H9 (cell line): ENCODE measurements around the gene EIF2D. TPM values are rescaled to one million over a fixed set of nuclear protein-coding genes. Genes with fewer than 3 reads are reported as not detected.

Experiments used
- DNase-seq: peaks from one replicate; pipeline ENCODE4 v3.0.0-alpha.2; 2017
- H2AFZ ChIP-seq: one replicate; pipeline ENCODE4 v1.6.1; 2013; ENCODE audit warnings: mild to moderate bottlenecking, low read length, control low read depth, moderate library complexity
- H2AK5ac ChIP-seq: 2 replicates; pipeline ENCODE4 v1.6.1; 2013; ENCODE audit warnings: low read length, control low read depth, mixed read lengths; ENCODE audit not compliant: insufficient read length
- H2BK120ac ChIP-seq: one replicate; pipeline ENCODE4 v1.6.1; 2013; ENCODE audit warnings: low read depth, mild to moderate bottlenecking, low read length, control low read depth, inconsistent platforms; ENCODE audit not compliant: poor library complexity, severe bottlenecking
- H2BK12ac ChIP-seq: 2 replicates; pipeline ENCODE4 v1.6.1; 2013; ENCODE audit warnings: low read length, control low read depth, mixed read lengths, low read depth; ENCODE audit not compliant: insufficient read length
- H2BK15ac ChIP-seq: 2 replicates; pipeline ENCODE4 v1.6.1; 2013; ENCODE audit warnings: low read depth, low read length, control low read depth
- H2BK20ac ChIP-seq: one replicate; pipeline ENCODE4 v1.6.1; 2013; ENCODE audit warnings: low read depth, mild to moderate bottlenecking, low read length, control low read depth, inconsistent platforms; ENCODE audit not compliant: poor library complexity, severe bottlenecking
- H2BK5ac ChIP-seq: 2 replicates; pipeline ENCODE4 v1.6.1; 2013; ENCODE audit warnings: low read length, control low read depth, mixed read lengths; ENCODE audit not compliant: insufficient read length
- H3K14ac ChIP-seq: 2 replicates; pipeline ENCODE4 v1.6.1; 2013; ENCODE audit warnings: low read length, control low read depth; ENCODE audit not compliant: insufficient read depth
- H3K18ac ChIP-seq: 2 replicates; pipeline ENCODE4 v1.6.1; 2013; ENCODE audit warnings: low read depth, mild to moderate bottlenecking, mixed read lengths, low read length, control low read depth; ENCODE audit not compliant: insufficient read length
- H3K23ac ChIP-seq: 2 replicates; pipeline ENCODE4 v1.6.1; 2013; ENCODE audit warnings: low read length, control low read depth, mixed read lengths, low read depth; ENCODE audit not compliant: insufficient read length
- H3K23me2 ChIP-seq: 2 replicates; pipeline ENCODE4 v1.6.1; 2013; ENCODE audit warnings: low read depth, mild to moderate bottlenecking, mixed read lengths, low read length, control low read depth; ENCODE audit not compliant: insufficient read length, poor library complexity, severe bottlenecking
- H3K27ac ChIP-seq: 2 replicates; pipeline ENCODE4 v1.5.1; 2013; ENCODE audit warnings: low read length, control low read depth, mixed read lengths, low read depth; ENCODE audit not compliant: insufficient read length
- H3K27me3 ChIP-seq: 2 replicates; pipeline ENCODE4 v1.6.1; 2013; ENCODE audit warnings: low read length, control low read depth, inconsistent platforms; ENCODE audit not compliant: insufficient read depth
- H3K4ac ChIP-seq: 2 replicates; pipeline ENCODE4 v1.6.1; 2013; ENCODE audit warnings: low read depth, mild to moderate bottlenecking, control low read depth, inconsistent platforms, low read length, moderate library complexity
- H3K4me1 ChIP-seq: 2 replicates; pipeline ENCODE4 v1.6.1; 2013; ENCODE audit warnings: low read length, control low read depth, inconsistent platforms; ENCODE audit not compliant: insufficient read depth
- H3K4me2 ChIP-seq: 2 replicates; pipeline ENCODE4 v1.6.1; 2013; ENCODE audit warnings: low read length, control low read depth, mixed read lengths; ENCODE audit not compliant: insufficient read length, insufficient read depth
- H3K56ac ChIP-seq: 2 replicates; pipeline ENCODE4 v1.6.1; 2013; ENCODE audit warnings: low read depth, mild to moderate bottlenecking, mixed read lengths, low read length, control low read depth; ENCODE audit not compliant: insufficient read length
- H3K79me1 ChIP-seq: 2 replicates; pipeline ENCODE4 v1.6.1; 2013; ENCODE audit warnings: low read depth, mild to moderate bottlenecking, moderate library complexity, low read length, control low read depth, inconsistent platforms; ENCODE audit not compliant: insufficient read depth, poor library complexity, severe bottlenecking
- H3K79me2 ChIP-seq: 2 replicates; pipeline ENCODE4 v1.6.1; 2013; ENCODE audit warnings: low read length, control low read depth, inconsistent platforms; ENCODE audit not compliant: insufficient read depth
- H3K9ac ChIP-seq: 2 replicates; pipeline ENCODE4 v1.6.1; 2013; ENCODE audit warnings: low read length, control low read depth, mixed read lengths; ENCODE audit not compliant: insufficient read length; ENCODE audit errors: extremely low read depth
- H3K9me3 ChIP-seq: one replicate; pipeline ENCODE4 v1.6.1; 2013; ENCODE audit warnings: low read depth, low read length, inconsistent platforms; ENCODE audit not compliant: control insufficient read depth
- H3T11ph ChIP-seq: one replicate; pipeline ENCODE4 v1.6.1; 2013; ENCODE audit warnings: mild to moderate bottlenecking, low read length, control low read depth, inconsistent platforms
- H4K20me1 ChIP-seq: one replicate; pipeline ENCODE4 v1.6.1; 2013; ENCODE audit not compliant: control insufficient read depth, insufficient read length, insufficient read depth
- H4K5ac ChIP-seq: 2 replicates; pipeline ENCODE4 v1.6.1; 2013; ENCODE audit warnings: low read depth, mild to moderate bottlenecking, mixed read lengths, low read length, control low read depth; ENCODE audit not compliant: insufficient read length
- H4K8ac ChIP-seq: replicated peaks from 2 replicates; pipeline ENCODE4 v1.6.1; 2013; ENCODE audit warnings: low read length, control low read depth, mixed read lengths, low read depth; ENCODE audit not compliant: insufficient read length
- H4K91ac ChIP-seq: 2 replicates; pipeline ENCODE4 v1.6.1; 2013; ENCODE audit warnings: low read depth, mild to moderate bottlenecking, moderate library complexity, mixed read lengths, low read length, control low read depth; ENCODE audit not compliant: insufficient read length
- H3K27ac Mint-ChIP-seq, 3 experiments: 2 replicates in 2 of 3; 3 replicates in 1 of 3; pipeline ENCODE4 v1.8.0; 2020 to 2021; ENCODE audit warnings: mixed read lengths in 3 of 3, mild to moderate bottlenecking in 1 of 3, moderate library complexity in 1 of 3
- H3K27me3 Mint-ChIP-seq: 2 replicates; pipeline ENCODE4 v1.8.0; 2021; ENCODE audit warnings: low read depth, mild to moderate bottlenecking, moderate library complexity, mixed read lengths
- H3K36me3 Mint-ChIP-seq, 3 experiments: 2 replicates in 2 of 3; 3 replicates in 1 of 3; pipeline ENCODE4 v1.8.0; 2020 to 2021; ENCODE audit warnings: low read depth in 3 of 3, mixed read lengths in 3 of 3; ENCODE audit not compliant: insufficient read depth in 1 of 3
- H3K4me1 Mint-ChIP-seq, 2 experiments: 2 replicates each; pipeline ENCODE4 v1.8.0; 2020; ENCODE audit warnings: mixed read lengths in 2 of 2
- H3K4me3 Mint-ChIP-seq, 2 experiments: 2 replicates in 1 of 2; 3 replicates in 1 of 2; pipeline ENCODE4 v1.8.0; 2020 to 2021; ENCODE audit warnings: mild to moderate bottlenecking in 2 of 2, mixed read lengths in 2 of 2, moderate library complexity in 1 of 2
- H3K9me3 Mint-ChIP-seq, 2 experiments: 2 replicates in 1 of 2; 3 replicates in 1 of 2; pipeline ENCODE4 v1.8.0; 2020; ENCODE audit warnings: mild to moderate bottlenecking in 2 of 2, mixed read lengths in 2 of 2, moderate library complexity in 1 of 2
- CTCF ChIP-seq: fragments of 200-600 bp; sonication (generic); conservative IDR thresholded peaks from 3 replicates; pipeline ENCODE4 v1.8.0; 2021; ENCODE audit warnings: antibody characterized with exemption, mild to moderate bottlenecking
- WGBS: extraction: QIAGEN DNeasy Blood & Tissue Kit; methylation state at CpG from one replicate; pipeline ENCODE4 v1.1.7; 2013; ENCODE audit warnings: missing lambda C conversion rate, low lambda C conversion rate, mixed read lengths; ENCODE audit not compliant: insufficient read length; ENCODE audit errors: extremely low coverage; 5-methylcytosine and 5-hydroxymethylcytosine counted together
- total RNA-seq: library from RNA; stranded (reverse); gene quantifications from 2 replicates; pipeline ENCODE4 v1.2.1, GENCODE V29; 2021

The EIF2D gene
- total RNA-seq, 1 experiment from 2014 or later: 35.8 TPM

GRCh38 chr1:206591696-206592095, 20.6 kb downstream of the EIF2D start:
- Histone ChIP-seq H2AK5ac (no peak overlapping the region), H3K79me1 (no peaks in the 10 kb centered on the region), H3K79me2 (no peaks in the 10 kb centered on the region), H3K9me3 (no peaks in the 10 kb centered on the region), H3K18ac (no peak overlapping the region), H3K23me2 (no peaks in the 10 kb centered on the region), H2BK120ac (no peak overlapping the region), H3K4me1 (no peaks in the 10 kb centered on the region), H3K9ac (no peak overlapping the region), H2BK5ac (no peak overlapping the region), H4K20me1 (no peaks in the 10 kb centered on the region), H3K27me3 (no peaks in the 10 kb centered on the region), H3K14ac (no peak overlapping the region), H3K56ac (no peak overlapping the region), H4K91ac (no peak overlapping the region), H2BK12ac (no peak overlapping the region), H2BK20ac (no peak overlapping the region), H2BK15ac (no peak overlapping the region), H4K8ac (no peak overlapping the region), H3T11ph (no peak overlapping the region), H3K4ac (no peak overlapping the region), H3K23ac (no peak overlapping the region), H4K5ac (no peak overlapping the region), H2AFZ (no peak overlapping the region), H3K27ac (no peak overlapping the region), H3K4me2 (no peak overlapping the region)
- Mint-ChIP-seq H3K9me3 (no peaks in the 10 kb centered on the region), H3K4me1 (0 out of 4 replicates have a peak, but pooled peaks cover 0 to 2% of the 10 kb centered on the region in 2 experiments), H3K27ac (peak overlapping the region in 1 of 3 experiments; percentile 28; a peak in 1 of 7 replicates), H3K4me3 (no peak overlapping the region), H3K36me3 (peaks cover 11 to 41% (median 35%) of the 10 kb centered on the region in 3 experiments; a peak in 6 of 7 replicates), H3K27me3 (no peaks in the 10 kb centered on the region)
- WGBS: no CpG with 5 or more reads among the region's 9 CpGs
- no peak for DNase-seq
- no peak for TF ChIP-seq CTCF
